NCI-H2196 treated with DMSO at 0.1 percent for 48 hours (cell line): ENCODE measurements around the gene CAST.

Experiments used
- DNase-seq: peaks from one replicate; lab custom pipeline; 2025; ENCODE audit not compliant: unreplicated experiment; lab: John Stamatoyannopoulos, UW

Gene CAST

GRCh38 chr5:96645091-96645490, 17.1 kb upstream of the CAST start:
- no peak for DNase-seq

- DNase-seq = no peak
These were observed 14.2 kb upstream of the CAST start for GRCh38 chr5:96648023-96648422.

- no peak for DNase-seq
These were observed 13.6 kb upstream of the CAST start for GRCh38 chr5:96648593-96648992.

GRCh38 chr5:96649251-96649662, 12.9 kb upstream of the CAST start:
- no peak for DNase-seq

- DNase-seq = no peak
These were observed 12.3 kb upstream of the CAST start for GRCh38 chr5:96649681-96650540.

- no peak for DNase-seq
These were observed 11.1 kb upstream of the CAST start for GRCh38 chr5:96651047-96651446.

GRCh38 chr5:96651948-96652753, 10.0 kb upstream of the CAST start:
- no peak for DNase-seq

- DNase-seq = no peak
These were observed 9.3 kb upstream of the CAST start for GRCh38 chr5:96652769-96653454.

- no peak for DNase-seq
These were observed 8.0 kb upstream of the CAST start for GRCh38 chr5:96654209-96654608.

GRCh38 chr5:96655085-96655484, 7.1 kb upstream of the CAST start:
- no peak for DNase-seq

GRCh38 chr5:96655506-96655905, 6.7 kb upstream of the CAST start:
- DNase-seq = no peak

GRCh38 chr5:96657068-96657467, 5.1 kb upstream of the CAST start:
- DNase-seq = no peak

GRCh38 chr5:96658272-96658671, 3.9 kb upstream of the CAST start:
- no peak for DNase-seq

GRCh38 chr5:96659170-96659569, 3.0 kb upstream of the CAST start:
- DNase-seq = no peak

- no peak for DNase-seq
These were observed 963 bp upstream of the CAST start for GRCh38 chr5:96660971-96661854.

GRCh38 chr5:96662725-96663518, 746 bp downstream of the CAST start:
- peak; percentile 38 for DNase-seq

- no peak for DNase-seq
These were observed 1.4 kb downstream of the CAST start for GRCh38 chr5:96663608-96664007.

GRCh38 chr5:96664669-96665068, 2.5 kb downstream of the CAST start:
- no peak for DNase-seq

GRCh38 chr5:96668725-96669124, 6.5 kb downstream of the CAST start:
- DNase-seq = no peak

GRCh38 chr5:96669909-96670308, 7.7 kb downstream of the CAST start:
- no peak for DNase-seq
